Smooth muscle cell of the brain vasculature (primary cell): ENCODE data around the gene NDUFS4.
"Not testable (repeated sequence)": the region's sequence is repeated elsewhere in the genome, so short reads cannot be mapped to it uniquely, and the experiment has no call there.

Experiments used
- DNase-seq: peaks from one replicate; pipeline ENCODE4 v3.0.0-alpha.2; 2012; ENCODE audit warnings: low read depth, low spot score

The NDUFS4 gene

GRCh38 chr5:53575101-53575500, 14.7 kb downstream of the NDUFS4 start:
- DNase-seq, result no peak

GRCh38 chr5:53575831-53576230, 15.4 kb downstream of the NDUFS4 start:
- no peak for DNase-seq

- no peak for DNase-seq
Observed at GRCh38 chr5:53576674-53577073, 16.2 kb downstream of the NDUFS4 start.

GRCh38 chr5:53578854-53579253, 18.4 kb downstream of the NDUFS4 start:
- no peak for DNase-seq

- no peak for DNase-seq
Observed at GRCh38 chr5:53580547-53580946, 20.1 kb downstream of the NDUFS4 start.

GRCh38 chr5:53582225-53582624, 21.8 kb downstream of the NDUFS4 start:
- no peak for DNase-seq

- DNase-seq, result no peak
Observed at GRCh38 chr5:53590759-53591158, 30.3 kb downstream of the NDUFS4 start.

- DNase-seq, result no peak
Observed at GRCh38 chr5:53594419-53594818, 34.0 kb downstream of the NDUFS4 start.

- no peak for DNase-seq
Observed at GRCh38 chr5:53597894-53598293, 37.5 kb downstream of the NDUFS4 start.

- no peak for DNase-seq
Observed at GRCh38 chr5:53601570-53601969, 41.1 kb downstream of the NDUFS4 start.

GRCh38 chr5:53603009-53603687, 42.7 kb downstream of the NDUFS4 start:
- DNase-seq, result no peak

- no peak for DNase-seq
Observed at GRCh38 chr5:53604309-53604708, 43.9 kb downstream of the NDUFS4 start.

- DNase-seq, result peak; percentile 21
Observed at GRCh38 chr5:53607886-53608285, 47.4 kb downstream of the NDUFS4 start.

GRCh38 chr5:53608897-53609296, 48.5 kb downstream of the NDUFS4 start:
- DNase-seq, result not testable (repeated sequence)

- DNase-seq, result no peak
Observed at GRCh38 chr5:53613061-53613460, 52.6 kb downstream of the NDUFS4 start.

- no peak for DNase-seq
Observed at GRCh38 chr5:53613536-53613935, 53.1 kb downstream of the NDUFS4 start.

GRCh38 chr5:53614376-53614885, 54.0 kb downstream of the NDUFS4 start:
- no peak for DNase-seq

GRCh38 chr5:53616939-53617549, 56.6 kb downstream of the NDUFS4 start:
- no peak for DNase-seq

GRCh38 chr5:53631251-53631650, 70.8 kb downstream of the NDUFS4 start:
- no peak for DNase-seq

- no peak for DNase-seq
Observed at GRCh38 chr5:53642061-53642460, 81.6 kb downstream of the NDUFS4 start.

- no peak for DNase-seq
Observed at GRCh38 chr5:53643445-53643844, 83.0 kb downstream of the NDUFS4 start.

GRCh38 chr5:53645078-53645477, 84.6 kb downstream of the NDUFS4 start:
- DNase-seq, result no peak

GRCh38 chr5:53649352-53649751, 88.9 kb downstream of the NDUFS4 start:
- no peak for DNase-seq
